Small intestine (tissue), 7 donors: ENCODE results near the gene RAB21. TPM values are rescaled to one million over a fixed set of nuclear protein-coding genes. Genes with fewer than 3 reads are reported as not detected.
"Not testable (repeated sequence)": the region's sequence is repeated elsewhere in the genome, so short reads cannot be mapped to it uniquely, and the experiment has no call there.

Source experiments
- DNase-seq, 2 donors: peaks; one replicate each; pipeline versions ENCODE4 v3.0.0 to v3.0.0-alpha.2; 2013
- FAIRE-seq: peaks from 2 replicates; lab custom pipeline; 2012; peaks lifted over from hg19 to GRCh38; lab: Jason Lieb, UNC
- H3K27ac ChIP-seq, 3 donors: one replicate each; pipeline ENCODE4 v1.5.1; 2013; ENCODE audit warnings: low read length in 2 of 3, mild to moderate bottlenecking in 2 of 3, control low read depth in 1 of 3, inconsistent platforms in 1 of 3, low read depth in 1 of 3, moderate library complexity in 1 of 3
- H3K27me3 ChIP-seq, 3 donors: one replicate each; pipeline ENCODE4 v1.6.1; 2013; ENCODE audit warnings: low read length in 3 of 3, inconsistent platforms in 1 of 3; ENCODE audit not compliant: control insufficient read depth in 3 of 3, insufficient read depth in 3 of 3
- H3K36me3 ChIP-seq, 3 donors: one replicate each; pipeline ENCODE4 v1.6.1; 2013; ENCODE audit warnings: low read length in 3 of 3, inconsistent platforms in 1 of 3, low read depth in 1 of 3, mild to moderate bottlenecking in 1 of 3, moderate library complexity in 1 of 3; ENCODE audit not compliant: control insufficient read depth in 3 of 3, insufficient read depth in 2 of 3
- H3K4me1 ChIP-seq, 3 donors: one replicate each; pipeline ENCODE4 v1.6.1; 2013; ENCODE audit warnings: low read length in 2 of 3, inconsistent platforms in 1 of 3, low read depth in 1 of 3, mild to moderate bottlenecking in 1 of 3, moderate library complexity in 1 of 3; ENCODE audit not compliant: control insufficient read depth in 3 of 3, insufficient read depth in 2 of 3
- H3K4me3 ChIP-seq, 3 donors: one replicate each; pipeline ENCODE4 v1.5.1; 2013; ENCODE audit warnings: low read length in 3 of 3, control low read depth in 1 of 3, inconsistent platforms in 1 of 3, low read depth in 1 of 3, mild to moderate bottlenecking in 1 of 3, moderate library complexity in 1 of 3
- H3K9me3 ChIP-seq, 2 donors: one replicate each; pipeline ENCODE4 v1.6.1; 2013; ENCODE audit warnings: low read depth in 1 of 2, low read length in 1 of 2; ENCODE audit not compliant: control insufficient read depth in 2 of 2, insufficient read depth in 1 of 2
- WGBS, 3 donors: extraction: QIAGEN DNeasy Blood & Tissue Kit; methylation state at CpG; one replicate each; pipeline ENCODE4 v1.1.7; 2013; 5-methylcytosine and 5-hydroxymethylcytosine counted together
- polyA plus RNA-seq, 4 donors: library from polyadenylated mRNA; stranded (reverse) in 3 of 4; unstranded in 1 of 4; fragments of 200-250 nt in 3 of 4; fragments of 120-200 nt in 1 of 4; gene quantifications; one replicate each; pipeline versions ENCODE4 v1.2.1 to v1.2.3, GENCODE V29; 2013
- donor health status: healthy with polysubstance abuse.
- donor health status: control.
- donor health status: control.
- donor health status: Bipolar disorder and iron deficiency.
- donor health status: healthy.

RAB21 gene
- polyA plus RNA-seq, 4 donors: 15.4 to 55.7 (median 20.4) TPM

GRCh38 chr12:71756054-71756690 is 1.5 kb downstream of the RAB21 start:
- H3K27ac ChIP-seq: peak overlapping the region; percentile 38 to 92 (median 76)
- DNase-seq (peak; percentile 23 to 31), FAIRE-seq (no peak)
- H3K4me1 ChIP-seq: peaks cover 0 to 11% (median 7%) of the 10 kb centered on the region in 3 donors
- no peaks in the 10 kb centered on the region for H3K27me3 ChIP-seq
- peaks cover 0 to 22% of the 10 kb centered on the region in 2 donors for H3K9me3 ChIP-seq
- peak overlapping the region in 2 of 3 donors; percentile 69 to 89 for H3K4me3 ChIP-seq
- peaks cover 0 to 13% (median 9%) of the 10 kb centered on the region in 3 donors for H3K36me3 ChIP-seq
- WGBS, 3 donors: 33 to 39% (median 35%) methylated on average over 5 of the region's 5 CpGs

GRCh38 chr12:71759941-71760340 is 5.3 kb downstream of the RAB21 start:
- Histone ChIP-seq H3K4me1 (peaks cover 0 to 11% (median 2%) of the 10 kb centered on the region in 3 donors), H3K27ac (no peak overlapping the region), H3K36me3 (peaks cover 0 to 15% (median 9%) of the 10 kb centered on the region in 3 donors), H3K9me3 (peaks cover 0 to 33% of the 10 kb centered on the region in 2 donors), H3K27me3 (no peaks in the 10 kb centered on the region), H3K4me3 (no peak overlapping the region)
- no peak for FAIRE-seq
- no peak for DNase-seq
- 95 to 97% (median 96%) methylated on average over 3 of the region's 3 CpGs for WGBS, 3 donors

GRCh38 chr12:71760471-71760870 is 5.8 kb downstream of the RAB21 start:
- FAIRE-seq (no peak), DNase-seq (no peak)
- Histone ChIP-seq H3K4me1 (peaks cover 0 to 11% (median 2%) of the 10 kb centered on the region in 3 donors), H3K36me3 (peaks cover 0 to 15% (median 9%) of the 10 kb centered on the region in 3 donors), H3K9me3 (peaks cover 0 to 33% of the 10 kb centered on the region in 2 donors), H3K27me3 (no peaks in the 10 kb centered on the region), H3K4me3 (peak overlapping the region in 1 of 3 donors; percentile 7), H3K27ac (no peak overlapping the region)
- WGBS, 3 donors: 63 to 94% (median 87%) methylated on average over 3 of the region's 3 CpGs

GRCh38 chr12:71761354-71761753 is 6.7 kb downstream of the RAB21 start:
- Histone ChIP-seq H3K4me1 (peaks cover 0 to 11% (median 2%) of the 10 kb centered on the region in 3 donors), H3K9me3 (peaks cover 0 to 33% of the 10 kb centered on the region in 2 donors), H3K36me3 (peaks cover 0 to 15% (median 9%) of the 10 kb centered on the region in 3 donors)
- WGBS, 3 donors: 96 to 100% (median 100%) methylated on average over 1 of the region's 1 CpG
- not testable (repeated sequence) for H3K27me3 ChIP-seq, DNase-seq, H3K27ac ChIP-seq, H3K4me3 ChIP-seq, FAIRE-seq

GRCh38 chr12:71763677-71764379 is 9.2 kb downstream of the RAB21 start:
- no peaks in the 10 kb centered on the region for H3K4me1 ChIP-seq
- DNase-seq (no peak), FAIRE-seq (no peak)
- no peak overlapping the region for H3K27ac ChIP-seq
- no peak overlapping the region for H3K4me3 ChIP-seq
- WGBS, 3 donors: 77 to 90% (median 89%) methylated on average over 4 of the region's 4 CpGs
- H3K36me3 ChIP-seq: peaks cover 0 to 9% (median 5%) of the 10 kb centered on the region in 3 donors
- H3K9me3 ChIP-seq: peaks cover 0 to 23% of the 10 kb centered on the region in 2 donors
- H3K27me3 ChIP-seq: no peaks in the 10 kb centered on the region

- Histone ChIP-seq H3K27ac (no peak overlapping the region), H3K4me3 (no peak overlapping the region), H3K4me1 (no peaks in the 10 kb centered on the region), H3K27me3 (no peaks in the 10 kb centered on the region), H3K9me3 (peaks cover 0 to 16% of the 10 kb centered on the region in 2 donors), H3K36me3 (peaks cover 0 to 7% (median 5%) of the 10 kb centered on the region in 3 donors)
- FAIRE-seq: no peak
- 91 to 96% (median 94%) methylated on average over 6 of the region's 6 CpGs for WGBS, 3 donors
- DNase-seq: no peak
These were observed 10.1 kb downstream of the RAB21 start for GRCh38 chr12:71764587-71765321.

- 76 to 87% (median 86%) methylated on average over 2 of the region's 2 CpGs for WGBS, 3 donors
- FAIRE-seq (no peak), DNase-seq (no peak)
- Histone ChIP-seq H3K36me3 (peaks cover 0 to 5% (median 4%) of the 10 kb centered on the region in 3 donors), H3K9me3 (peaks cover 0 to 11% of the 10 kb centered on the region in 2 donors), H3K27ac (no peak overlapping the region), H3K4me3 (no peak overlapping the region), H3K4me1 (no peaks in the 10 kb centered on the region), H3K27me3 (no peaks in the 10 kb centered on the region)
These were observed 11.5 kb downstream of the RAB21 start for GRCh38 chr12:71766202-71766601.

GRCh38 chr12:71767183-71767582 is 12.5 kb downstream of the RAB21 start:
- Histone ChIP-seq H3K36me3 (peaks cover 0 to 10% (median 5%) of the 10 kb centered on the region in 3 donors), H3K27ac (no peak overlapping the region), H3K27me3 (no peaks in the 10 kb centered on the region), H3K4me3 (no peak overlapping the region), H3K9me3 (peaks cover 0 to 7% of the 10 kb centered on the region in 2 donors), H3K4me1 (peaks cover 0 to 1% (median 0%) of the 10 kb centered on the region in 3 donors)
- no peak for FAIRE-seq
- WGBS, 3 donors: 77 to 92% (median 87%) methylated on average over 5 of the region's 5 CpGs
- no peak for DNase-seq
